Cardiac muscle cell (in vitro differentiated cells and primary cell): ENCODE data around the gene ARSI. TPM values are rescaled to one million over a fixed set of nuclear protein-coding genes. Genes with fewer than 3 reads are reported as not detected.

Experiments
- DNase-seq, 2 donors: peaks; one replicate each; pipeline versions ENCODE4 v3.0.0 to v3.0.0-alpha.2; 2010 to 2017; ENCODE audit warnings: low read depth in 1 of 2, low spot score in 1 of 2
- H3K27ac ChIP-seq: fragments of 200-600 bp; sonication (generic); 2 replicates; pipeline ENCODE4 v1.5.1; 2016
- H3K27me3 ChIP-seq: fragments of 200-600 bp; sonication (generic); 2 replicates; pipeline ENCODE4 v1.6.0; 2016; ENCODE audit warnings: control low read depth
- H3K36me3 ChIP-seq: fragments of 200-600 bp; sonication (generic); 2 replicates; pipeline ENCODE4 v1.5.1; 2016; ENCODE audit warnings: control low read depth
- H3K4me1 ChIP-seq: fragments of 200-600 bp; sonication (generic); 2 replicates; pipeline ENCODE4 v1.8.1; 2017; ENCODE audit warnings: low read depth, mild to moderate bottlenecking, mixed run types
- H3K4me3 ChIP-seq: fragments of 200-600 bp; sonication (generic); 2 replicates; pipeline ENCODE4 v1.5.1; 2016; ENCODE audit warnings: mild to moderate bottlenecking
- H3K9me3 ChIP-seq: fragments of 200-600 bp; sonication (generic); 2 replicates; pipeline ENCODE4 v1.5.1; 2017; ENCODE audit warnings: low read depth, mild to moderate bottlenecking, control low read depth
- CTCF ChIP-seq: IDR thresholded peaks from 2 replicates; pipeline ENCODE4 v1.5.1; 2012; ENCODE audit warnings: low read depth, mild to moderate bottlenecking, low read length
- polyA plus RNA-seq: library from polyadenylated mRNA; unstranded; fragments of >200 nt; fragmentation: Nextera tagmentation; extraction: Ambion mirVana; gene quantifications from 2 replicates; pipeline ENCODE4 v1.2.1, GENCODE V29; 2016
- total RNA-seq: library from RNA; depleted of rRNA; stranded (reverse); fragments of >200 nt; gene quantifications from 2 replicates; pipeline ENCODE4 v1.2.3, GENCODE V29; 2016

The ARSI gene
- total and polyA plus RNA-seq, 2 experiments from 2014 or later: 2.1 to 3.3 TPM

GRCh38 chr5:150247726-150248125 lies 55.0 kb downstream of the ARSI start:
- no peak for TF ChIP-seq CTCF
- no peak for DNase-seq
- Histone ChIP-seq H3K4me3 (no peak overlapping the region), H3K4me1 (peaks cover 56% of the 10 kb centered on the region), H3K36me3 (no peaks in the 10 kb centered on the region), H3K27me3 (no peaks in the 10 kb centered on the region), H3K9me3 (no peaks in the 10 kb centered on the region), H3K27ac (no peak overlapping the region)

GRCh38 chr5:150246835-150247234 lies 55.9 kb downstream of the ARSI start:
- no peaks in the 10 kb centered on the region for H3K36me3 ChIP-seq
- peak overlapping the region; percentile 90 for H3K27ac ChIP-seq
- no peak overlapping the region for H3K4me3 ChIP-seq
- H3K9me3 ChIP-seq: no peaks in the 10 kb centered on the region
- H3K4me1 ChIP-seq: peaks cover 56% of the 10 kb centered on the region
- TF ChIP-seq CTCF: no peak
- no peak for DNase-seq
- H3K27me3 ChIP-seq: no peaks in the 10 kb centered on the region

- Histone ChIP-seq H3K27me3 (no peaks in the 10 kb centered on the region), H3K4me1 (peaks cover 57% of the 10 kb centered on the region), H3K36me3 (no peaks in the 10 kb centered on the region), H3K27ac (peak overlapping the region; percentile 90), H3K4me3 (no peak overlapping the region), H3K9me3 (no peaks in the 10 kb centered on the region)
- TF ChIP-seq CTCF: no peak
- DNase-seq: no peak
Measured at GRCh38 chr5:150246429-150246828, 56.3 kb downstream of the ARSI start.

Other genes with a start within 250 kb of the ARSI start
- 0.04 TPM in 1 of 2 replicates, not detected in the other for gene CSF1R, start 216.4 kb downstream of the ARSI start, total RNA-seq
- 0.48 and 0.50 TPM in 2 replicates for gene CSF1R, start 216.4 kb downstream of the ARSI start, polyA plus RNA-seq
- gene PDGFRB, start 147.1 kb downstream of the ARSI start, total RNA-seq: 4.2 and 5.4 TPM in 2 replicates
- 5.3 and 6.1 TPM in 2 replicates for gene PDGFRB, start 147.1 kb downstream of the ARSI start, polyA plus RNA-seq
- gene CDX1, start 136.1 kb downstream of the ARSI start, total RNA-seq: not detected in 2 replicates
- gene CDX1, start 136.1 kb downstream of the ARSI start, polyA plus RNA-seq: 0.62 TPM in 1 of 2 replicates, not detected in the other
- not detected in 2 replicates for gene SLC6A7, start 112.8 kb downstream of the ARSI start, total RNA-seq
- not detected in 2 replicates for gene SLC6A7, start 112.8 kb downstream of the ARSI start, polyA plus RNA-seq
- 34.6 and 47.7 TPM in 2 replicates for gene CAMK2A, start 13.1 kb downstream of the ARSI start, total RNA-seq
- gene CAMK2A, start 13.1 kb downstream of the ARSI start, polyA plus RNA-seq: 11.8 and 19.0 TPM in 2 replicates
- gene TCOF1, start 54.8 kb upstream of the ARSI start, total RNA-seq: 29.5 and 46.0 TPM in 2 replicates
- gene TCOF1, start 54.8 kb upstream of the ARSI start, polyA plus RNA-seq: 31.4 and 37.7 TPM in 2 replicates
- gene CD74, start 110.0 kb upstream of the ARSI start, total RNA-seq: 11.7 and 12.6 TPM in 2 replicates
- gene CD74, start 110.0 kb upstream of the ARSI start, polyA plus RNA-seq: 16.3 and 23.7 TPM in 2 replicates
- gene RPS14, start 146.8 kb upstream of the ARSI start, total RNA-seq: 2,228 and 2,781 TPM in 2 replicates
- gene RPS14, start 146.8 kb upstream of the ARSI start, polyA plus RNA-seq: 1,307 and 1,584 TPM in 2 replicates
- gene NDST1, start 205.2 kb upstream of the ARSI start, total RNA-seq: 79.8 and 97.6 TPM in 2 replicates
- 26.6 and 34.9 TPM in 2 replicates for gene NDST1, start 205.2 kb upstream of the ARSI start, polyA plus RNA-seq